ENCODE data around the gene MRPL4.

DNA sequence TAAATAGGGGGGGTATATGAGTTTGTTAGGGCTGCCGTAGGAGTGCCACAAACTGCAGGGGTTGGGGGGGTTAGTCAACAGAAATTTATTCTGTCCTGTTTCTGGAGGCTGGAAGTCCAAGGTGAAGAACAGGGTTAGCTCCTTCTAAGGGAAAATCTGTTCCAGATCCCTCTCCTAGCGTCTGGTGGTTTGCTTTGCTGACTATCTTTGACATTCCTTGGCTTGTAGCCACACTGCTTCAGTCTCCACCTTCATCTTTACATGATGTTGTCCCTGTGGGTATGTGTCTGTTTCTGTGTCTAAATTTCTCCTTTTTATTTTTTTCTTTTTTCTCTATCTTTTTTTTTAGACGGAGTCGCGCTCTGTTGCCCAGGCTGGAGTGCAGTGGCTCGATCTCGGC lies 10.8 kb downstream of the MRPL4 start:
- TF ChIP-seq EZH2 (IDR thresholded peaks at IDR 0.05) (no peak), POLR2AphosphoS5 (IDR thresholded peaks at IDR 0.05; ENCODE audit: borderline replicate concordance, low read depth, low read length) (no peak), FOXP2 (optimal IDR thresholded peaks at IDR 0.05; ENCODE audit: control extremely low read depth, extremely low read length, insufficient read depth) (no peak)
